GM15510 (cell line): Measurements from ENCODE around the gene VMP1.

Experiments used
- POLR2A ChIP-seq: IDR thresholded peaks from 3 replicates; pipeline ENCODE4 v1.6.1; 2011; ENCODE audit warnings: borderline replicate concordance; ENCODE audit not compliant: insufficient read length; ENCODE audit errors: extremely low read depth

VMP1 gene

GRCh38 chr17:59845595-59846393 lies 138.3 kb downstream of the VMP1 start:
- TF ChIP-seq POLR2A: no peak

- no peak for TF ChIP-seq POLR2A
Observed at GRCh38 chr17:59846394-59847165, 139.1 kb downstream of the VMP1 start.

GRCh38 chr17:59848385-59848668 lies 140.9 kb downstream of the VMP1 start:
- no peak for TF ChIP-seq POLR2A

- no peak for TF ChIP-seq POLR2A
Observed at GRCh38 chr17:59848778-59849177, 141.3 kb downstream of the VMP1 start.

GRCh38 chr17:59851439-59852375 lies 144.3 kb downstream of the VMP1 start:
- no peak for TF ChIP-seq POLR2A

- no peak for TF ChIP-seq POLR2A
Observed at GRCh38 chr17:59853168-59853918, 145.9 kb downstream of the VMP1 start.

- TF ChIP-seq POLR2A: no peak
Observed at GRCh38 chr17:59856859-59857794, 149.7 kb downstream of the VMP1 start.

- no peak for TF ChIP-seq POLR2A
Observed at GRCh38 chr17:59858167-59858816, 150.8 kb downstream of the VMP1 start.

GRCh38 chr17:59858932-59859331 lies 151.5 kb downstream of the VMP1 start:
- TF ChIP-seq POLR2A: no peak

GRCh38 chr17:59859444-59860025 lies 152.1 kb downstream of the VMP1 start:
- TF ChIP-seq POLR2A: no peak

GRCh38 chr17:59863616-59864015 lies 156.2 kb downstream of the VMP1 start:
- no peak for TF ChIP-seq POLR2A

- no peak for TF ChIP-seq POLR2A
Observed at GRCh38 chr17:59869941-59870218, 162.4 kb downstream of the VMP1 start.

GRCh38 chr17:59870482-59870881 lies 163.0 kb downstream of the VMP1 start:
- no peak for TF ChIP-seq POLR2A

- no peak for TF ChIP-seq POLR2A
Observed at GRCh38 chr17:59872351-59872750, 164.9 kb downstream of the VMP1 start.

GRCh38 chr17:59874376-59874775 lies 166.9 kb downstream of the VMP1 start:
- no peak for TF ChIP-seq POLR2A
